H1 (cell line): ENCODE data around the gene IQSEC3. TPM values are rescaled to one million over a fixed set of nuclear protein-coding genes. Genes with fewer than 3 reads are reported as not detected.

ENCODE experiments used
- CTCF ChIA-PET: fragments of 300-600 bp; sonication (Branson Sonifier 250); formaldehyde crosslinking; loops from one replicate; lab custom pipeline; 2021; ENCODE audit not compliant: partially characterized antibody; lab: Charles Lee
- POLR2A ChIA-PET: fragments of 300-600 bp; sonication (Branson Sonifier 250); formaldehyde crosslinking; loops from one replicate; lab custom pipeline; 2021; ENCODE audit warnings: inconsistent platforms; ENCODE audit not compliant: partially characterized antibody; lab: Charles Lee
- DNase-seq, 2 experiments: peaks; one replicate each; pipeline versions ENCODE4 v3.0.0 to v3.0.0-alpha.2; 2010 to 2022; ENCODE audit warnings: low spot score in 2 of 2, low read depth in 1 of 2, mixed read lengths in 1 of 2
- FAIRE-seq: peaks from 2 replicates; lab custom pipeline; 2011; peaks lifted over from hg19 to GRCh38; lab: Jason Lieb, UNC
- H2AFZ ChIP-seq: 2 replicates; pipeline ENCODE4 v1.8.1; 2012; ENCODE audit warnings: low read length, inconsistent platforms
- H2AK5ac ChIP-seq: 2 replicates; pipeline ENCODE4 v1.6.1; 2013; ENCODE audit warnings: low read depth, low read length
- H2BK120ac ChIP-seq: replicated peaks from 2 replicates; pipeline ENCODE3; 2013; ENCODE audit warnings: low read depth, low read length, inconsistent platforms
- H2BK12ac ChIP-seq: 2 replicates; pipeline ENCODE4 v1.6.1; 2013; ENCODE audit warnings: low read depth, low read length
- H2BK15ac ChIP-seq: 2 replicates; pipeline ENCODE4 v1.6.1; 2013; ENCODE audit warnings: low read length
- H2BK20ac ChIP-seq: 2 replicates; pipeline ENCODE4 v1.6.1; 2013; ENCODE audit warnings: low read length
- H2BK5ac ChIP-seq: 2 replicates; pipeline ENCODE4 v1.6.1; 2013; ENCODE audit warnings: low read depth, low read length
- H3K14ac ChIP-seq: 2 replicates; pipeline ENCODE4 v1.6.1; 2013; ENCODE audit warnings: inconsistent platforms; ENCODE audit not compliant: insufficient read length
- H3K18ac ChIP-seq: 2 replicates; pipeline ENCODE4 v1.6.1; 2013; ENCODE audit warnings: low read length; ENCODE audit errors: extremely low read depth
- H3K23ac ChIP-seq: 2 replicates; pipeline ENCODE4 v1.6.1; 2013; ENCODE audit warnings: inconsistent platforms; ENCODE audit not compliant: insufficient read length
- H3K23me2 ChIP-seq: 2 replicates; pipeline ENCODE4 v1.6.1; 2013; ENCODE audit warnings: low read depth, low read length
- H3K27ac ChIP-seq: 2 replicates; pipeline ENCODE4 v1.6.1; 2011; ENCODE audit warnings: low read depth, low read length, inconsistent platforms
- H3K27me3 ChIP-seq, 4 experiments: replicated peaks in 1 of 4; 1 replicate in 1 of 4; 2 replicates in 3 of 4; pipeline versions ENCODE4 v1.6.1 to v1.8.1; 2011 to 2013; ENCODE audit warnings: low read length in 3 of 4, mild to moderate bottlenecking in 3 of 4, inconsistent platforms in 2 of 4, mixed read lengths in 2 of 4, moderate library complexity in 1 of 4; ENCODE audit not compliant: control insufficient read depth in 3 of 4, insufficient read depth in 3 of 4; ENCODE audit errors: extremely low read depth in 1 of 4
- H3K36me3 ChIP-seq, 4 experiments: 2 replicates each; pipeline versions ENCODE4 v1.6.1 to v1.8.1; 2011 to 2013; ENCODE audit warnings: mild to moderate bottlenecking in 4 of 4, low read length in 3 of 4, moderate library complexity in 2 of 4, control low read depth in 1 of 4, inconsistent platforms in 1 of 4; ENCODE audit not compliant: insufficient read depth in 4 of 4, control insufficient read depth in 2 of 4
- H3K4ac ChIP-seq: replicated peaks from 2 replicates; pipeline ENCODE3; 2013; ENCODE audit warnings: low read length, low read depth, mixed read lengths, inconsistent platforms; ENCODE audit not compliant: insufficient read length
- H3K4me1 ChIP-seq, 4 experiments: replicated peaks in 1 of 4; 1 replicate in 1 of 4; 2 replicates in 3 of 4; pipeline versions ENCODE4 v1.6.1 to v1.8.1; 2011 to 2013; ENCODE audit warnings: low read length in 3 of 4, inconsistent platforms in 2 of 4, mixed read lengths in 1 of 4; ENCODE audit not compliant: insufficient read depth in 4 of 4, control insufficient read depth in 3 of 4
- H3K4me2 ChIP-seq, 2 experiments: 2 replicates each; pipeline versions ENCODE4 v1.6.1 to v1.8.1; 2011 to 2013; ENCODE audit warnings: low read depth in 2 of 2, low read length in 2 of 2, control low read depth in 1 of 2, inconsistent platforms in 1 of 2, mild to moderate bottlenecking in 1 of 2; ENCODE audit not compliant: insufficient read depth in 1 of 2
- H3K4me3 ChIP-seq, 4 experiments: fragments of 200-600, 300-600 bp in 1 of 4; sonication (generic), shearing (Covaris generic), sonication (Bioruptor Twin) in 1 of 4; 2 replicates each; pipeline versions ENCODE4 v1.5.1 to v1.8.1; 2011 to 2016; ENCODE audit warnings: low read length in 4 of 4, low read depth in 3 of 4, control low read depth in 2 of 4, inconsistent platforms in 2 of 4, mild to moderate bottlenecking in 2 of 4, mixed read lengths in 1 of 4, moderate library complexity in 1 of 4; ENCODE audit not compliant: insufficient read depth in 2 of 4; ENCODE audit errors: extremely low read depth in 1 of 4
- H3K56ac ChIP-seq: replicated peaks from 2 replicates; pipeline ENCODE3; 2013; ENCODE audit warnings: low read depth, mild to moderate bottlenecking, mixed read lengths, low read length, inconsistent platforms; ENCODE audit not compliant: insufficient read length
- H3K79me1 ChIP-seq: 2 replicates; pipeline ENCODE4 v1.6.1; 2013; ENCODE audit warnings: low read depth, low read length, control low read depth
- H3K79me2 ChIP-seq, 2 experiments: 2 replicates each; pipeline versions ENCODE4 v1.6.1 to v1.8.1; 2012 to 2013; ENCODE audit warnings: low read length in 2 of 2, mild to moderate bottlenecking in 2 of 2, inconsistent platforms in 1 of 2; ENCODE audit not compliant: insufficient read depth in 2 of 2, control insufficient read depth in 1 of 2
- H3K9ac ChIP-seq, 4 experiments: replicated peaks in 1 of 4; 1 replicate in 1 of 4; 2 replicates in 3 of 4; pipeline versions ENCODE4 v1.6.1 to v1.8.1; 2011 to 2013; ENCODE audit warnings: low read depth in 3 of 4, low read length in 3 of 4, control low read depth in 2 of 4, mild to moderate bottlenecking in 2 of 4, moderate library complexity in 2 of 4, inconsistent platforms in 1 of 4; ENCODE audit errors: extremely low read depth in 1 of 4
- H3K9me3 ChIP-seq, 2 experiments: 2 replicates each; pipeline versions ENCODE4 v1.6.1 to v1.8.1; 2012 to 2013; ENCODE audit warnings: mild to moderate bottlenecking in 2 of 2, moderate library complexity in 2 of 2, control low read depth in 1 of 2, inconsistent platforms in 1 of 2, low read depth in 1 of 2, low read length in 1 of 2, mixed read lengths in 1 of 2; ENCODE audit not compliant: insufficient read depth in 2 of 2
- H4K20me1 ChIP-seq, 2 experiments: replicated peaks in 1 of 2; 2 replicates each; pipeline versions ENCODE3 to v1.8.1; 2011 to 2013; ENCODE audit warnings: inconsistent platforms in 2 of 2, low read length in 2 of 2, mild to moderate bottlenecking in 1 of 2; ENCODE audit not compliant: insufficient read depth in 2 of 2, control insufficient read depth in 1 of 2
- H4K5ac ChIP-seq: 2 replicates; pipeline ENCODE4 v1.6.1; 2013; ENCODE audit warnings: low read length, low read depth, mixed read lengths, inconsistent platforms; ENCODE audit not compliant: insufficient read length
- H4K8ac ChIP-seq: 2 replicates; pipeline ENCODE4 v1.8.0; 2013; ENCODE audit warnings: mild to moderate bottlenecking, moderate library complexity, low read length, inconsistent platforms; ENCODE audit not compliant: insufficient read depth; ENCODE audit errors: extremely low read depth
- H4K91ac ChIP-seq: replicated peaks from 2 replicates; pipeline ENCODE3; 2013; ENCODE audit warnings: low read length, mixed read lengths, inconsistent platforms; ENCODE audit not compliant: insufficient read length
- FOSL1 ChIP-seq: IDR thresholded peaks from 2 replicates; pipeline ENCODE4 v1.6.1; 2011; ENCODE audit warnings: mild to moderate bottlenecking, low read depth, low read length, moderate library complexity; ENCODE audit not compliant: insufficient read depth
- WGBS, 2 experiments: shearing (Covaris generic) in 1 of 2; methylation state at CpG; one replicate each; pipeline versions ENCODE4 v1.1.6 to v1.1.7; 2013 to 2015; ENCODE audit warnings: low lambda C conversion rate in 2 of 2, mixed read lengths in 2 of 2, inconsistent platforms in 1 of 2, low coverage in 1 of 2, missing lambda C conversion rate in 1 of 2; ENCODE audit not compliant: insufficient replicate concordance in 2 of 2, insufficient coverage in 1 of 2, insufficient read length in 1 of 2; ENCODE audit errors: extremely low coverage in 1 of 2, missing lambda C conversion rate in 1 of 2; 5-methylcytosine and 5-hydroxymethylcytosine counted together
- polyA plus RNA-seq, 7 experiments: library from polyadenylated mRNA; depleted of rRNA in 3 of 7; stranded (reverse) in 5 of 7; unstranded in 2 of 7; fragments of >200 nt in 5 of 7; fragments of 200-250 nt in 2 of 7; gene quantifications; 1 replicate in 5 of 7; 2 replicates in 1 of 7; 4 replicates in 1 of 7; pipeline versions ENCODE4 v1.2.1 to v1.2.3, GENCODE V29; 2011 to 2013; ENCODE audit warnings: missing spikeins in 2 of 7, mixed read lengths in 2 of 7
- total RNA-seq: library from RNA; stranded (reverse); fragmentation: NEBNext Ultra II Directional; extraction: Animal tissue kit (Norgen Biotek cat#: 25700); gene quantifications from 2 replicates; pipeline ENCODE4 v1.2.1, GENCODE V29; 2021

The IQSEC3 gene
- total and polyA plus RNA-seq, 2 of the 8 experiments (the other 6 are each of a cell fraction or from before 2014, with no cell fraction given) = 1.2 to 3.1 TPM

- H2BK12ac ChIP-seq = no peak overlapping the region; the same call in 1 of the 2 replicates
- CTCF ChIA-PET = interaction anchor here (0.8 to 6.6 kb wide), 5 partner anchors 13 to 62 kb away, joined by 4 to 39 read pairs (median 5); no protein-coding TSS in a partner anchor
Observed at GRCh38 chr12:157644-158043, 91.1 kb downstream of the IQSEC3 start.

More at GRCh38 chr12:157644-158043, 91.1 kb downstream of the IQSEC3 start:
- Histone ChIP-seq H3K79me2 (no peaks in the 10 kb centered on the region), H3K18ac (no peak overlapping the region), H3K27me3 (no peaks in the 10 kb centered on the region), H3K23me2 (no peaks in the 10 kb centered on the region), H2BK5ac (no peak overlapping the region), H2AFZ (no peak overlapping the region), H2BK20ac (no peak overlapping the region), H3K4me3 (no peak overlapping the region), H3K36me3 (no peaks in the 10 kb centered on the region), H3K14ac (no peak overlapping the region), H3K27ac (no peak overlapping the region), H3K23ac (no peak overlapping the region), H2BK120ac (no peak overlapping the region), H3K4me2 (no peak overlapping the region), H3K9me3 (no peaks in the 10 kb centered on the region), H3K79me1 (no peaks in the 10 kb centered on the region), H3K56ac (no peak overlapping the region), H4K8ac (no peak overlapping the region), H3K4me1 (peaks cover 0 to 9% (median under 1%) of the 10 kb centered on the region in 4 experiments; a peak in 4 of 7 replicates), H3K4ac (no peak overlapping the region), H2BK15ac (no peak overlapping the region), H4K20me1 (no peaks in the 10 kb centered on the region), H3K9ac (no peak overlapping the region), H2AK5ac (peak overlapping the region; percentile 53; the same call in 1 of the 2 replicates), H4K91ac (no peak overlapping the region), H4K5ac (no peak overlapping the region)
- WGBS, 2 experiments = 91% methylated on average over 12 of the region's 12 CpGs; no CpG with 5 or more reads in 1 of the 2 experiments
- DNase-seq (no peak), FAIRE-seq (no peak)
- POLR2A ChIA-PET = no interaction called here
- TF ChIP-seq FOSL1 = no peak
